Head of caudate nucleus (tissue), 42 donors: ENCODE data around the gene GFI1B.

Experiments
- DNase-seq, 42 donors: peaks; one replicate each; pipeline versions ENCODE4 v3.0.0 to v3.0.0-alpha.2; 2020 to 2021; ENCODE audit warnings: mixed read lengths in 7 of 42
- intact Hi-C: fragments of 100-400 bp; cut with DNase I; formaldehyde crosslinking; loops from one replicate; pipeline ENCODE4 v1.15.0; 2022

The GFI1B gene

GRCh38 chr9:133037775-133038515 lies 59.5 kb downstream of the GFI1B start:
- no peak for DNase-seq
- intact Hi-C loops, result no loop called here

GRCh38 chr9:133040892-133041479 lies 62.5 kb downstream of the GFI1B start:
- peak; percentile 32 to 88 (median 74) for DNase-seq

More at GRCh38 chr9:133040892-133041479, 62.5 kb downstream of the GFI1B start:
- intact Hi-C loops, result loop anchor here (5.0 kb wide), 1 partner anchor 56 kb away; no protein-coding TSS in a partner anchor
